ENCODE data around the gene AZU1.

DNA sequence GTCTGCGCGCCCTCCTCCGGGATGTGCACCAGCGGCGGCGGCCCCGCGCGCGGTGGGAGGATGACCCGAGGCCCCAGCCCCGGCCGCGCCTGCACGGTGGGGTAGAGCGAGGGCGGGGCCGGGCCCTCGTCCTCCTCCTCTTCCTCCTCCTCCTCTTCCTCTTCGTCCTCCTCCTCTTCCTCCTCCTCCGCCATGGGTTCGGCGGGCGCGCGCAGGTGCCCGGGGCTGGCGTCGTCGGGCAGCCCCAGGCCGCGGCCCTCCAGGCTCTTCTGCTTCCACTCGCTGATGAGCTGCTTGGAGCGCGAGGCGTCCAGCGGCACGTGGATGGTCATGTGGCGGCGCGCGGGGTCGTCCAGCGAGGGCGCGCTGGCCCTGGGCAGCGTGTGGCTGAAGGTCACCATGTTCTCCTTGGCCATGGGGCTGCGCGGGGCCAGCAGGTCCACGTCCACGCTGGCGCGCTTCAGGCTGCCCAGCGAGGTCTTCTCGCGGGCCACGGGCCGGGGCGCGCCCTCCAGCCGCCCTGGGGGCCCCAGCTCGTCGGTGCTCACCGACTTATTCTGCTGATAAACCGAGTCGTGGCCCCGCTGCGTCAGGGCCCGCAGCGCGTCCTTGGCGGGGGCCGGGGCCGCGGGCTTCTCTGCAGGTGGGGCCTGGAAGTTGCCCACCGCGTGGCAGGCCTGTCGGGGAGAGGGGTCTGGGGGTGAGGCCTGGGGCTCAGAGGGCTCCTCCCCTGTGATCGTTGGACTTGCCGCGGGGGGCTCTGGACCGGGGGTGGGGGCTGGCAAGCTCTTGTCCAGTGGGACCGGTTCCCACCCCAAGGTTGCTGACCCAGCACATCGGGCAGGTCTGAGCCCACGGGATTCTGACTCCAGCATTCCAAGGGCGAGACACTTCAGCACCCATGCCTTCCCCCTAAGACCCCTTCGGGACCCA, 14.2 kb upstream of the AZU1 start:
- TF ChIP-seq, protein P1, sequence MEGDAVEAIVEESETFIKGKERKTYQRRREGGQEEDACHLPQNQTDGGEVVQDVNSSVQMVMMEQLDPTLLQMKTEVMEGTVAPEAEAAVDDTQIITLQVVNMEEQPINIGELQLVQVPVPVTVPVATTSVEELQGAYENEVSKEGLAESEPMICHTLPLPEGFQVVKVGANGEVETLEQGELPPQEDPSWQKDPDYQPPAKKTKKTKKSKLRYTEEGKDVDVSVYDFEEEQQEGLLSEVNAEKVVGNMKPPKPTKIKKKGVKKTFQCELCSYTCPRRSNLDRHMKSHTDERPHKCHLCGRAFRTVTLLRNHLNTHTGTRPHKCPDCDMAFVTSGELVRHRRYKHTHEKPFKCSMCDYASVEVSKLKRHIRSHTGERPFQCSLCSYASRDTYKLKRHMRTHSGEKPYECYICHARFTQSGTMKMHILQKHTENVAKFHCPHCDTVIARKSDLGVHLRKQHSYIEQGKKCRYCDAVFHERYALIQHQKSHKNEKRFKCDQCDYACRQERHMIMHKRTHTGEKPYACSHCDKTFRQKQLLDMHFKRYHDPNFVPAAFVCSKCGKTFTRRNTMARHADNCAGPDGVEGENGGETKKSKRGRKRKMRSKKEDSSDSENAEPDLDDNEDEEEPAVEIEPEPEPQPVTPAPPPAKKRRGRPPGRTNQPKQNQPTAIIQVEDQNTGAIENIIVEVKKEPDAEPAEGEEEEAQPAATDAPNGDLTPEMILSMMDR (IDR thresholded peaks at IDR 0.05): no peak
- TF ChIP-seq EP300 (IDR thresholded peaks at IDR 0.05): no peak
- no peak for TF ChIP-seq POLR2A (IDR thresholded peaks at IDR 0.05)
